ENCODE data around the gene APH1A. TPM values are rescaled to one million over a fixed set of nuclear protein-coding genes. Genes with fewer than 3 reads are reported as not detected.
"Not testable (repeated sequence)": the region's sequence is repeated elsewhere in the genome, so short reads cannot be mapped to it uniquely, and the experiment has no call there.

Gene APH1A
- total RNA-seq, 1 experiment from 2014 or later = 93.8 TPM

DNA sequence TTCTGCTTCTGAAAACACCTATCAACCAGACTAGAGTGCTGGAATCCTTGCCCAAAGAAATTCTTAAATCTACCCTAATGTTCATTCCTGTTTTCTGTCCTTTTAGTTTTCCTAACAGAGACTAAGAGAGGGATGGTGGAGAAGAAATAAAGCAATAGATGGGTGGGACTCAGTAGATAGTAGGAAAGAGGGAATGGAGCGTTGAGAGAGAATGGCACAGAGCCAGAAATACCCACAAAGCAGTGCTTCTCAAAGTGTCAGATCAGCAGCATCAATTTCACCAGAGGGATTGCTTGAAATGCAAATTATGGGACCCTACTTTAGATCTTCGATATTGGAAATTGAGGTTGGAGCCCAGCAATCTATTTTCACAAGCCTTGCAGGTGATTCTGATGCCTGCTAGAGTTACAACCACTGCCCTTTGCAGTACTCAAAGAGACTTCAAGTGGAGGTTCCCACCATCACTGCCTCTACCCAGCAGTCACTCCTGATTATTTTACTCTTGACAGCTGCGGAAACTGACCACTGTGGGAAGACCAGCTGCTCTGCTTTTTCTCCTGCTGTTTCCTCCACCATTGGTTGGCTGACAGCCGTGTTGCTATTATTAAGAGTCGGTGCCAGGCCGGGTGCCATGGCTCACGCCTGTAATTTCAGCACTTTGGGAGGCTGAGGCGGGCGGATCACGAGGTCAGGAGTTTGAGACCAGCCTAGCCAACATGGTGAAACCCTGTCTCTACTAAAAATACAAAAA lies 41.1 kb upstream of the APH1A start:
- H3K9me3 ChIP-seq = no peaks in the 10 kb centered on the region
- peaks cover 12% of the 10 kb centered on the region for H3K36me3 Mint-ChIP-seq (ENCODE audit: insufficient read depth, unreplicated experiment)
- no peak overlapping the region for H3K27ac Mint-ChIP-seq (ENCODE audit: unreplicated experiment)
- ChIA-PET CTCF (no interaction called here), POLR2A (no interaction called here)
- H3K9me3 Mint-ChIP-seq (ENCODE audit: unreplicated experiment) = no peaks in the 10 kb centered on the region
- H3K4me1 Mint-ChIP-seq (ENCODE audit: low read depth, unreplicated experiment) = no peaks in the 10 kb centered on the region
- no TSS peak for BruUV-seq (replicated peaks)
- TF ChIP-seq, protein P1, sequence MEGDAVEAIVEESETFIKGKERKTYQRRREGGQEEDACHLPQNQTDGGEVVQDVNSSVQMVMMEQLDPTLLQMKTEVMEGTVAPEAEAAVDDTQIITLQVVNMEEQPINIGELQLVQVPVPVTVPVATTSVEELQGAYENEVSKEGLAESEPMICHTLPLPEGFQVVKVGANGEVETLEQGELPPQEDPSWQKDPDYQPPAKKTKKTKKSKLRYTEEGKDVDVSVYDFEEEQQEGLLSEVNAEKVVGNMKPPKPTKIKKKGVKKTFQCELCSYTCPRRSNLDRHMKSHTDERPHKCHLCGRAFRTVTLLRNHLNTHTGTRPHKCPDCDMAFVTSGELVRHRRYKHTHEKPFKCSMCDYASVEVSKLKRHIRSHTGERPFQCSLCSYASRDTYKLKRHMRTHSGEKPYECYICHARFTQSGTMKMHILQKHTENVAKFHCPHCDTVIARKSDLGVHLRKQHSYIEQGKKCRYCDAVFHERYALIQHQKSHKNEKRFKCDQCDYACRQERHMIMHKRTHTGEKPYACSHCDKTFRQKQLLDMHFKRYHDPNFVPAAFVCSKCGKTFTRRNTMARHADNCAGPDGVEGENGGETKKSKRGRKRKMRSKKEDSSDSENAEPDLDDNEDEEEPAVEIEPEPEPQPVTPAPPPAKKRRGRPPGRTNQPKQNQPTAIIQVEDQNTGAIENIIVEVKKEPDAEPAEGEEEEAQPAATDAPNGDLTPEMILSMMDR (IDR thresholded peaks at IDR 0.05; ENCODE audit: insufficient read depth in 1 of 2, low read depth in 1 of 2, low read length in 1 of 2, severe bottlenecking in 1 of 2, unreplicated experiment in 1 of 2) = no peak
- H3K27me3 Mint-ChIP-seq (ENCODE audit: insufficient read depth, unreplicated experiment) = no peaks in the 10 kb centered on the region
- H3K4me3 Mint-ChIP-seq (ENCODE audit: unreplicated experiment) = no peak overlapping the region
- intact Hi-C loops (cut with micrococcal nuclease; ENCODE audit: unreplicated experiment) = no loop called here
- no peak for DNase-seq
- H3K4me3 ChIP-seq (ENCODE audit: low read depth, low read length) = no peak overlapping the region
- no peaks in the 10 kb centered on the region for H3K36me3 ChIP-seq (ENCODE audit: control insufficient read depth, insufficient read depth, low read length)
- no peaks in the 10 kb centered on the region for H3K27me3 ChIP-seq (replicated peaks; ENCODE audit: control insufficient read depth, insufficient read depth, low read length)
- H3K4me1 ChIP-seq = no peaks in the 10 kb centered on the region

DNA sequence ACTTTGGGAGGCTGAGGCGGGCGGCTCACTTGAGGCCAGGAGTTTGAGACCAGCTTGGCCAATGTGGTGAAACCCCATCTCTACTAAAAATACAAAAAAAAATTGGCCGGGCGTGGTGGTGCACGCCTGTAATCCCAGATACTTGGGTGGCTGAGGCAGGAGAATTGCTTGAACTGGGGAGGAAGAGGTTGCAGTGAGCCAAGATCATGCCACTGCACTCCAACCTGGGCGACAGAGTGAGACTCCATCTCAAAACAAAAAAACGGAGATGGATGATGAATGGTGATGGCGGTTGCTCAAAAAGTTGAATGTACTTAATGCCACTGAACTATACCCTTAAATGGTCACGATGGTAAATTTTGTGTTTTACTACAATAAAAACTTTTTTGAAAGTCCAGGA lies 39.8 kb upstream of the APH1A start:
- H3K27ac Mint-ChIP-seq (ENCODE audit: unreplicated experiment); CTCF ChIA-PET; H3K4me1 ChIP-seq; DNase-seq; H3K27me3 Mint-ChIP-seq (ENCODE audit: insufficient read depth, unreplicated experiment); H3K4me3 ChIP-seq (ENCODE audit: low read depth, low read length); POLR2A ChIA-PET; H3K9me3 ChIP-seq; H3K9me3 Mint-ChIP-seq (ENCODE audit: unreplicated experiment); H3K4me3 Mint-ChIP-seq (ENCODE audit: unreplicated experiment); H3K36me3 ChIP-seq (ENCODE audit: control insufficient read depth, insufficient read depth, low read length); H3K4me1 Mint-ChIP-seq (ENCODE audit: low read depth, unreplicated experiment); intact Hi-C loops (cut with micrococcal nuclease; ENCODE audit: unreplicated experiment); H3K27me3 ChIP-seq (replicated peaks; ENCODE audit: control insufficient read depth, insufficient read depth, low read length); BruUV-seq (replicated peaks): not testable (repeated sequence)
- H3K36me3 Mint-ChIP-seq (ENCODE audit: insufficient read depth, unreplicated experiment) = peaks cover 12% of the 10 kb centered on the region

- no peaks in the 10 kb centered on the region for H3K9me3 ChIP-seq
- H3K36me3 ChIP-seq (ENCODE audit: control insufficient read depth, insufficient read depth, low read length) = no peaks in the 10 kb centered on the region
- no peaks in the 10 kb centered on the region for H3K9me3 Mint-ChIP-seq (ENCODE audit: unreplicated experiment)
- H3K4me1 Mint-ChIP-seq (ENCODE audit: low read depth, unreplicated experiment) = no peaks in the 10 kb centered on the region
- no peak overlapping the region for H3K4me3 ChIP-seq (ENCODE audit: low read depth, low read length)
- no peaks in the 10 kb centered on the region for H3K27me3 Mint-ChIP-seq (ENCODE audit: insufficient read depth, unreplicated experiment)
- H3K27ac Mint-ChIP-seq (ENCODE audit: unreplicated experiment) = no peak overlapping the region
- TF ChIP-seq, protein P1 (IDR thresholded peaks at IDR 0.05; ENCODE audit: insufficient read depth in 1 of 2, low read depth in 1 of 2, low read length in 1 of 2, severe bottlenecking in 1 of 2, unreplicated experiment in 1 of 2) = no peak
- no peak for DNase-seq
- CTCF ChIA-PET = no interaction called here
- H3K27me3 ChIP-seq (replicated peaks; ENCODE audit: control insufficient read depth, insufficient read depth, low read length) = no peaks in the 10 kb centered on the region
- no peak overlapping the region for H3K4me3 Mint-ChIP-seq (ENCODE audit: unreplicated experiment)
- intact Hi-C loops (cut with micrococcal nuclease; ENCODE audit: unreplicated experiment) = no loop called here
- BruUV-seq (replicated peaks) = no TSS peak
- H3K4me1 ChIP-seq = no peaks in the 10 kb centered on the region
- H3K36me3 Mint-ChIP-seq (ENCODE audit: insufficient read depth, unreplicated experiment) = peaks cover 6% of the 10 kb centered on the region
- POLR2A ChIA-PET = no interaction called here
Measured at GRCh38 chr1:150302902-150303301, 34.1 kb upstream of the APH1A start.
